Breast epithelium (tissue), 4 donors: ENCODE data around the gene C3orf49. TPM values are rescaled to one million over a fixed set of nuclear protein-coding genes. Genes with fewer than 3 reads are reported as not detected.

ENCODE experiments used
- DNase-seq, 2 donors: peaks; one replicate each; pipeline ENCODE4 v3.0.0-alpha.2; 2019; ENCODE audit warnings: low spot score in 2 of 2
- H3K27ac ChIP-seq, 2 donors: fragments of 200-600 bp; sonication (generic) in 1 of 2; one replicate each; pipeline ENCODE4 v1.5.1; 2016 to 2019; ENCODE audit warnings: mild to moderate bottlenecking in 1 of 2
- H3K27me3 ChIP-seq, 2 donors: fragments of 200-600 bp; sonication (generic) in 1 of 2; one replicate each; pipeline versions ENCODE4 v1.5.1 to v1.6.0; 2017 to 2019; ENCODE audit warnings: control low read depth in 1 of 2, mild to moderate bottlenecking in 1 of 2
- H3K36me3 ChIP-seq: fragments of 200-600 bp; one replicate; pipeline ENCODE4 v1.5.1; 2019
- H3K4me1 ChIP-seq, 2 donors: fragments of 200-600 bp; sonication (generic); one replicate each; pipeline ENCODE4 v1.5.1; 2016 to 2019; ENCODE audit warnings: control low read depth in 1 of 2
- H3K4me3 ChIP-seq, 3 donors: fragments of 200-600 bp; sonication (generic); 1 replicate in 2 of 3; 2 replicates in 1 of 3; pipeline ENCODE4 v1.5.1; 2016 to 2019; ENCODE audit warnings: mild to moderate bottlenecking in 3 of 3, moderate library complexity in 2 of 3
- H3K9me3 ChIP-seq, 2 donors: fragments of 200-600 bp; sonication (generic) in 1 of 2; one replicate each; pipeline ENCODE4 v1.5.1; 2016 to 2019; ENCODE audit warnings: control low read depth in 1 of 2
- POLR2A ChIP-seq: fragments of 450-650 bp; IDR thresholded peaks from one replicate; pipeline ENCODE4 v1.6.1; 2016; ENCODE audit warnings: antibody characterized with exemption, mild to moderate bottlenecking, moderate library complexity
- POLR2AphosphoS5 ChIP-seq, 3 donors: sonication (generic); formaldehyde crosslinking; IDR thresholded peaks; one replicate each; pipeline ENCODE4 v1.6.1; 2017; ENCODE audit warnings: antibody characterized with exemption in 3 of 3
- intact Hi-C: fragments of 100-400 bp; cut with DNase I; formaldehyde crosslinking; loops from one replicate; pipeline ENCODE4 v1.15.1; 2023; ENCODE audit warnings: low total_unique reads
- total RNA-seq, 3 donors: library from RNA; depleted of rRNA; stranded (reverse); fragments of >200 nt; gene quantifications; one replicate each; pipeline ENCODE4 v1.1.0, GENCODE V29; 2016
- TF ChIP-seq, protein P1 (sequence below), 3 donors: fragments of 450-650 bp; IDR thresholded peaks; one replicate each; pipeline ENCODE4 v1.5.1; 2016 to 2017; ENCODE audit warnings: antibody characterized with exemption in 3 of 3, mild to moderate bottlenecking in 3 of 3, moderate library complexity in 3 of 3

Gene C3orf49
- total RNA-seq, 3 donors from 2014 or later: not detected

DNA sequence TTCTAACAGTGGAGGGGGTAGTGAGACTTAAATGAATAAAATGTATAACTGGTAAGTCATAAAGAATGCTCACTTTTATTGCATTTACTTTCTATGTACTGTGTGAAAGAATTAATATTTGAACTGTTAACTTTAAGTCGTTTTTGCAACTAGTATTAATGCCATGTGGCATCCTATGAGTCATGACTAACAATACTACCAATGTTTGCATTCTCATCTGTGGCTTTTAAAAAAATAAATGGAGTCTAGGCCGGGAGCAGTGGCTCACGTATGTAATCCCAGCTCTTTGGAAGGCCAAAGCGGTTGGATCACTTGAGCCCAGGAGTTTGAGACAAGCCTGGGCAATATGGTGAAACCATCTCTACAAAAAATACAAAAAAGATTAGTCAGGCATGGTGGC is 5.2 kb downstream of the C3orf49 start:
- Histone ChIP-seq H3K36me3 (no peaks in the 10 kb centered on the region), H3K4me3 (no peak overlapping the region), H3K9me3 (no peaks in the 10 kb centered on the region), H3K27me3 (no peaks in the 10 kb centered on the region), H3K27ac (no peak overlapping the region), H3K4me1 (no peaks in the 10 kb centered on the region)
- intact Hi-C loops: no loop called here
- TF ChIP-seq, protein P1, sequence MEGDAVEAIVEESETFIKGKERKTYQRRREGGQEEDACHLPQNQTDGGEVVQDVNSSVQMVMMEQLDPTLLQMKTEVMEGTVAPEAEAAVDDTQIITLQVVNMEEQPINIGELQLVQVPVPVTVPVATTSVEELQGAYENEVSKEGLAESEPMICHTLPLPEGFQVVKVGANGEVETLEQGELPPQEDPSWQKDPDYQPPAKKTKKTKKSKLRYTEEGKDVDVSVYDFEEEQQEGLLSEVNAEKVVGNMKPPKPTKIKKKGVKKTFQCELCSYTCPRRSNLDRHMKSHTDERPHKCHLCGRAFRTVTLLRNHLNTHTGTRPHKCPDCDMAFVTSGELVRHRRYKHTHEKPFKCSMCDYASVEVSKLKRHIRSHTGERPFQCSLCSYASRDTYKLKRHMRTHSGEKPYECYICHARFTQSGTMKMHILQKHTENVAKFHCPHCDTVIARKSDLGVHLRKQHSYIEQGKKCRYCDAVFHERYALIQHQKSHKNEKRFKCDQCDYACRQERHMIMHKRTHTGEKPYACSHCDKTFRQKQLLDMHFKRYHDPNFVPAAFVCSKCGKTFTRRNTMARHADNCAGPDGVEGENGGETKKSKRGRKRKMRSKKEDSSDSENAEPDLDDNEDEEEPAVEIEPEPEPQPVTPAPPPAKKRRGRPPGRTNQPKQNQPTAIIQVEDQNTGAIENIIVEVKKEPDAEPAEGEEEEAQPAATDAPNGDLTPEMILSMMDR (IDR thresholded peaks at IDR 0.05): no peak
- no peak for TF ChIP-seq POLR2AphosphoS5 (IDR thresholded peaks at IDR 0.05)
- DNase-seq: no peak

DNA sequence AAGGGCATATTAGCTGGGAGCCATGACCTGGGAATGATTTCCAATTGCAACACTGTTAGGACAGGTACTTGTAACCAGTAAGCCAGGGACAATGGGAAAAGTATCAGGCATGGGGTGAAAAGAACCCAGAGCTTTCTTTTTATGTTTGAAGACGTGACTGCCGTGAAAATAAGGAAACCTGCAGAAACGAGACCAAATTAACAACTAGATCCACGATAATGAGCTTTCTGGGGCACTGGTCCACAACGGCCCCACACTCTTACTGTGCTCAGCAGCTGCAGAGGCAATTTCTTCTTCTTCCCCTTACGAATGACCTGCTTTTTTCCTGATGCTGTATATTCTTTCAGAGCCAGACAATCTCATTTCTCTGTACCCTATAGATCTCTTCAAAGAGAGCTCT is 11.4 kb downstream of the C3orf49 start:
- Histone ChIP-seq H3K9me3 (no peaks in the 10 kb centered on the region), H3K36me3 (no peaks in the 10 kb centered on the region), H3K27ac (no peak overlapping the region), H3K4me3 (no peak overlapping the region), H3K4me1 (no peaks in the 10 kb centered on the region), H3K27me3 (no peaks in the 10 kb centered on the region)
- no peak for TF ChIP-seq POLR2AphosphoS5 (IDR thresholded peaks at IDR 0.05)
- no peak for TF ChIP-seq POLR2A
- TF ChIP-seq, protein P1 (IDR thresholded peaks at IDR 0.05): no peak
- intact Hi-C loops: no loop called here
- DNase-seq: no peak

DNA sequence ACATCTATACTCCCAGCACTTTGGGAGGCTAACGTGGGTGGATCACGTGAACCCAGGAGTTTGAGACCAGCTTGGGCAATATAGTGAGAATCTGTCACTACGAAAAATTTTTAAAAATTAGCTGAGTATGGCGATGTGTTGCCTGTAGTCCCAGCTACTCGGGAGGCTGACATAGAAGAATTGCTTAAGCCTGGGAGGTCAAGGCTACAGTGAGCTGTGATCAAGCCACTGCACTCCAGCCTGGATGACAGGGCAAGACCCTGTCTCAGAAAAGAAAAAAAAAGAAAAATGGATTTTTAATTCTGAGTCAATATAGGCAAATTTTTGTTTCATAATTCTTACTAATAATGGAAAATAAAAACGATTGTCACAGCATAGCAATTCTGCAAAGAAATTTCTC is 13.3 kb downstream of the C3orf49 start:
- no peaks in the 10 kb centered on the region for H3K36me3 ChIP-seq

DNA sequence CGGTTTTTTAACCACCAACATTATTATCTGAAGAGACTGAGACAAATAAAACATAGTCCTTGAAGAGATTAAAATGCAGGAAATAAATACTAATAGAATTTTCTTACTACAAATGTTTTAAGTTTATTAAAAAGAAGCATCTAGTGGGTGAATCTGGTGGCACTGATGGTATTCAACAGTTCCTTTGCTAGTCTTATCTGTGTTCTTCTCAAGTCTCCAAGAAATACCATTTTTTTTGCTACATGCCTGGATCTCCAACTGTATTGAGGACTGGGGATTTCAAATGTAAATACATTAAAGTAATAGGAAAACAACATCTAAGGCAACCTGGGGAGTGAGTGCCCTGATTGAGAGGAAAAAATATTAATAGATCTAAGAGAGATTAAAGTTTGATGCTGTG is 22.6 kb downstream of the C3orf49 start:
- intact Hi-C loops: no loop called here
- Histone ChIP-seq H3K9me3 (no peaks in the 10 kb centered on the region), H3K4me3 (no peak overlapping the region), H3K4me1 (no peaks in the 10 kb centered on the region), H3K27ac (no peak overlapping the region), H3K27me3 (no peaks in the 10 kb centered on the region), H3K36me3 (no peaks in the 10 kb centered on the region)
- TF ChIP-seq, protein P1 (IDR thresholded peaks at IDR 0.05): no peak
- TF ChIP-seq POLR2A (no peak), POLR2AphosphoS5 (IDR thresholded peaks at IDR 0.05) (no peak)
- no peak for DNase-seq

More for the DNA sequence above, 13.3 kb downstream of the C3orf49 start:
- no peaks in the 10 kb centered on the region for H3K9me3 ChIP-seq
- TF ChIP-seq, protein P1 (IDR thresholded peaks at IDR 0.05): no peak
- TF ChIP-seq POLR2AphosphoS5 (IDR thresholded peaks at IDR 0.05) (no peak), POLR2A (no peak)
- intact Hi-C loops: no loop called here
- H3K4me1 ChIP-seq: no peaks in the 10 kb centered on the region
- no peak overlapping the region for H3K27ac ChIP-seq
- no peaks in the 10 kb centered on the region for H3K27me3 ChIP-seq
- DNase-seq: no peak
- H3K4me3 ChIP-seq: no peak overlapping the region

DNA sequence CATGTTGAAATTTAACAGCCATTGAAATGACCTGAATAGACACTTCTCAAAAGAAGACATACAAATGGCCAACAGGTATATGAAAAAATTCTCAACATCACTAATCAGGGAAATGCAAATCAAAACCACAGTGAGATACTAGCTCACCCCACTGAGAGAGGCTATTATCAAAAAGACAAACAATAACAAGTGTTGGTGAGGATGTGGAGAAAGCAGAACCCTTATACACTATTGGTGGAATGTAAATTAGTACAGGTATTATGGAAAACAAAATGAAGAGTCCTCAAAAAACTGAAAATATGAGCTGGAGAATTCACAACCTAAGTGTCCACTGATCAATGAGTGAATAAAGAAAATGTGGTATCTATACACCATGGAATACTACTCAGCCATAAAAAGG is 23.0 kb downstream of the C3orf49 start:
- no peaks in the 10 kb centered on the region for H3K9me3 ChIP-seq
- intact Hi-C loops: no loop called here
- H3K4me3 ChIP-seq: no peak overlapping the region
- DNase-seq: no peak
- H3K27ac ChIP-seq: no peak overlapping the region
- TF ChIP-seq POLR2A (no peak), POLR2AphosphoS5 (IDR thresholded peaks at IDR 0.05) (no peak)
- TF ChIP-seq, protein P1 (IDR thresholded peaks at IDR 0.05): no peak
- H3K27me3 ChIP-seq: no peaks in the 10 kb centered on the region
- no peaks in the 10 kb centered on the region for H3K36me3 ChIP-seq
- no peaks in the 10 kb centered on the region for H3K4me1 ChIP-seq
